Measurements from ENCODE around the gene PGLYRP4. TPM values are rescaled to one million over a fixed set of nuclear protein-coding genes. Genes with fewer than 3 reads are reported as not detected.

PGLYRP4 gene
- total RNA-seq, 1 experiment from 2014 or later = not detected

- DNase-seq (ENCODE audit: low read depth) = no peak
Measured at GRCh38 chr1:153379591-153379990, 30.9 kb upstream of the PGLYRP4 start.

DNA sequence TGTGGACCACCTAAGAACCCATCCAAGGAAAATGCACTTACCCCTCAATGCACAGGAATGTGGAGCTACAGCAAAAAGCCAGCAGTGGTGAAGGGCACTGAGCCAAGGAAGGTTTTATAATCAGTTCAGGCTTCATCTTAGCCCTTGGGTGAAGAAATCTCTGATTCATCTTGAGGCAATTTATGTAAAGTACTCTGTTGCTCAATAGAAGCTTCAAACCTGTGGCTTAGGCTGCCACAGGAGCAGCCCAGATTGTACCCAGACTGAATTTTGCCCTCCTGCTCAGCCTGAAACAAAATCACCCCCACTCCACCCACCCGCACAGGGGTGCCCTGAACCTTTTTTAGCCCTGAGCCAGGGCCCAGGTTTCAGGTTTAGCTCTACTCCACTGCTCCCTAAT, 26.9 kb upstream of the PGLYRP4 start, which contains the start of gene S100A12:
S100A12 (minus strand) TSS at position 111 of the 400 bp plus-strand sequence. CDS start 1,029 bp downstream, outside the sequence.
- peak; percentile 68 for DNase-seq (ENCODE audit: low read depth)

- DNase-seq (ENCODE audit: low read depth) = no peak
Measured at GRCh38 chr1:153374071-153374470, 25.4 kb upstream of the PGLYRP4 start.

DNA sequence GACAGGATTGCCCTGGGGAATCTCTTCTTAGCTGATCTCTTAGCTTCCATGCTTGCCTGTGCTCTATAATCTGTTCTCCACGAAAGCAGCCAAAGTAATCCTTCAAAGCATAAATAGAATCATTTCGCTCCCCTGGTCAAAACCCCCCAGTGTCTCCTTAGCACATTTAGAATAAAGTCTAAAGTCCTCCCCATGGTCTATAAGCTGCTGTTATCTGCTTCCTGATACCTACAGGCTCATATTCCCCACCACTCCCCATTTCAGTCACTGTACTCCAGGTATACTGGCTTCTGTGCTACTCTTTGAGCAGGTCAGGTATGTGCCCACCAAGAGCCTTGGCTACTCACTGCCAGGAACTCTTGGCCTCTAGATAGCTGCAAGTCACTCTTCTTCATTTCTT, 23.9 kb upstream of the PGLYRP4 start:
- DNase-seq (ENCODE audit: low read depth) = no peak

DNA sequence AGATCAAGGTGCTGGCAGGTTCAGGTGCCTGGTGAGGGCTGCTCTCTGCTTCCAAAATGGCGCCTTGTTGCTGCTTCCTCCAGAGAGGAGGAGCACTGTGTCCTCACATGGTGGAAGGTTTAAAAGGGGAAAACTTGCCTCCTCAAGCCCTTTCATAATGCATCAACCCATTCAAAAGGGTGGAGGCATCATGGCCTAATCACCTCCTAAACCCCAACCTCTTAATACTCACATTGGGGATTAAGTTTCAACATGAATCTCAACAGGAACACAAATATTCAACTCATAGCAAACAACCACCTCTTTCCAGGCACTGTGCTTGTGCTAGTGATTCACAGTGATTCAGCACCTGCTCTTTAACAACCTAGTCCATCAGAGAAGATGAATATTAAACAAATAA, 22.6 kb upstream of the PGLYRP4 start:
- DNase-seq (ENCODE audit: low read depth) = no peak

- no peak for DNase-seq (ENCODE audit: low read depth)
Measured at GRCh38 chr1:153370146-153370545, 21.5 kb upstream of the PGLYRP4 start.

GRCh38 chr1:153368495-153368894, 19.9 kb upstream of the PGLYRP4 start:
- no peak for DNase-seq (ENCODE audit: low read depth)

GRCh38 chr1:153367090-153367489, 18.4 kb upstream of the PGLYRP4 start:
- no peak for DNase-seq (ENCODE audit: low read depth)

GRCh38 chr1:153366261-153366660, 17.6 kb upstream of the PGLYRP4 start:
- no peak for DNase-seq (ENCODE audit: low read depth)

DNA sequence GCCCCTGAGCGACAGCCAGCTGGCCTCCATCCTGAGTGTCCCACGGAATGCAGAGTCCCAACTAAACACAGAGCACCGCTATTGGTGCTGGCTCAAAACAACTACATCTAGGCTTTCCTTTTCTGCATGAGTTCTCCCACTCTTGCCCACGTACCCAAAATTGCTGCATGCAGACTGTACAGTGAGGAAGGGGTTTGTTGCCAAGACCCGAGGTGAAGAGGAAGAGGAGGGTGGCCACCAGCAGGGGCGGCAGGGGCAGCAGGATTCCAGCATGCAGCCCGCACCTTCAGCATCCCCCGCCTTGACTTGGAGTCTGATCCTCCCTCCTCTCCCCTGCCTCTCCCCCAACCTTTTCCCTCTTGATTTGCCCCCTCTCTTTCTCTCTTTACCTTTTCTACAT, 17.1 kb upstream of the PGLYRP4 start:
- no peak for DNase-seq (ENCODE audit: low read depth)

DNA sequence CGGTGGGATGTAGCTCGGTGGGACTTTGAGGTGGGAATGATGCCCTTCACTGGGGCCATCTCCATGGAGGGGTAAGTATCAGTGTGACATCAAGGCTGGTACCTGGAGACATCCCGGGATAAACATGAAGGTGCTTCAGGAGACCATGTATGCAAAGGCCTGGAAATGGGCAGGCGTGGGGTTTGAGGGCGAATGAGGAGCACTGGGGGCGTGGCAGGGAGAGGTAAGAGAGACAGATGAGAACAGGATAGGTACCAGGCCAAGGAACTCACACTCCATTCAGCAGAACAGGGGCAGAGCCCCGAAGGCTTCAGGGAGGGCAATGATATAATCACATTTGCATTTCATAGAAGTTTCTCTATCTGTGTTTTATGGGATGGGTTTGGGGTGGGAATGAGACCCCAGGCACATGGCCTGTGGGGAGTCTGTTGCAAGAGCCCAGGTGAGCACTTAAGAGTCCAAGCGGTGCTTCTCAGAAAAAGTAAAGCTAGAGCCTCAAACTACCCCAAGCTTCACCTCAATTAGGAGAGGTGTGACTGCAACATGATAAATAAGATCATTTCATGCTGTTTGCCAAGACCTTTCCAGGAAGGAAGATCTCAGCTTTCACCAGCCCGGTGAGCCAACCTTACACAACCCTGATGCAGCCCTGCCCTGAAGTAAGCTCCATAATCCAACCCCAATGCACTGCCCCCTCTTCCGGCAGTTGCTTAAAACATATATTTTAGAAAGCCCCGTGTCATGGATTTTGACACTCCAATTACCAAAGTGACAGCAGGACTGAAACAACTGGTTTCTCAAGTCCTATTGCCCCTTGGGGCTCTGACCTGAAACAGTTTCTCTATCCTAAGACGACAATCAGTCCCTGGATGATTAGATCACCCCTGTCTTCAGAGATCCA, 16.4 kb upstream of the PGLYRP4 start:
- DNase-seq (ENCODE audit: low read depth) = no peak

- no peak for DNase-seq (ENCODE audit: low read depth)
Measured at GRCh38 chr1:153364156-153364555, 15.5 kb upstream of the PGLYRP4 start.

DNA sequence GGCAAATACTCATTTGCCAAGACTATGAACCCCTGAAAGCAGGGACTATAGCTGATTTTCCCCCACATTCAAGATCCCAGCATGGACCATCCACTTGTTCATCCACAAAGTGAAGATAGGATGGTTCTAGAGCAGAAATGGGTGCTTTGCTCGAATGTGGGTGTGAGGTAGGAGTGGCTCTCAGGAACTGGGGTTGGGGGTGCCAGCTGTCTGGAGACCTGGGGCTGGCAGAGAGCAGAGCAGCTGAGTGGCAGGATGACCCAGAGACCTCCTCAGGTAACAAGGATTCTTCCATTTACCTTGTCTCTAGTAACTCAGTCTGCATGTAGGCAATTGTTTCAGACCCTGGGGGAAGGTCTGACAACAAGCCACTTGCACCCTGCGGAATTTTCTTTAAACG, 15.0 kb upstream of the PGLYRP4 start:
- no peak for DNase-seq (ENCODE audit: low read depth)

DNA sequence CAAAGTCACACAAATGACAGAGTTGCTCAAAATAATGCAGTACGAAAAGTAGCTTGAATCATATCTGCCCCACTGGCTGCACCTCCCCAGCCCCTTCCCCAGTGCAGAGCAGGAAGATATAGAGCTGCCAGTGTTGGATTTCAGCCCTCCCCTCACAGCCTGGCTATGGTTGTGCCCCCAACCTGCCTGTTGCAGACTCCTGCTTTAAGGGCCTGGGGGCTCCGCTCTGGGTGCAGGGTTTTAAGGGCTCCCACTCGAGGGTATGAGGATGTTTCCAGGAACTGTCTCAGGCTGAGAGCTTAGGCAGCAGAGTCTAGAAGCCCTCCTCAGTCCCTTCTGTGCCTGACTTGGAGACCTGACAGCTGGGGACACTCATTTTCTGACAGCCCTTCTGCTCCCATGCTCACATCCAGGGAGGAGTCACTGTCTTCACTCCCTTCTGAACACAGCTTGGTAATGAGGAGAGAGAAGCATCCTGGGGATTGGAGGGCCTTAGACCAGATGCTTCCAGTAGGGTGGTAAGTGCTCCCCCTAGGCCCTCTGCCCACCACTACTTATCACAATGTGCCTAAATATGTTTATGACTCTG, 13.6 kb upstream of the PGLYRP4 start:
- DNase-seq (ENCODE audit: low read depth) = no peak

DNA sequence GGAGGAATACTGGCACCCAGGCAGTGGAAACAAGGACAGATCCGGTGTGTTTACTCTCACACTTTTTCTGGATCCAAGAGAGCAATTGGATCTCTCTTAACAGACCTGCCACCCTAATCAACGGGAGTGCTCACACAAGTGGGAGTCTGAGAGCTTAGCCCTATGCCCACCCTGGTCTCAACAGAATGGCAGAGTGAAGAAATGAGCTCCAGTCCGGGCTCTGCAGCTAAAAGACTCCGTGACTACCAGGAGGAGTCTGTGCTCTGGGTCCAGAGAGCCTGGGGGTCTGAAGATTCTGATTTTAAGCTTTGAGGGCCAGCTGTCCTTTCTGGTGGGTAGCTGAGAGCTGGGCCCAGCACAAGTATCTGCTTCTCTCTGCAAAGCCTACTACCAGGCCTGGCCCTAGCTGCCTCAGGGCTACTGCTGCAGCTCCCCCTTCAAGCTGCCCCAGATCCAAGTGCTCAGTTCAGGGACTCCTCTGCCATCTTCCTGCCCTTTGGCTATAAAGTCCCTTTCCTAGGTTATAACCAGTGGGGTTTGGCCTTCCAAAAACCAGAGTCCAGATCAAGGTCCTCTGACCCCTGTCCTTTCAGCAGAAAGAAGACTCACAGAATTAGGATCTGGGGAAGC, 13.0 kb upstream of the PGLYRP4 start:
- no peak for DNase-seq (ENCODE audit: low read depth)

DNA sequence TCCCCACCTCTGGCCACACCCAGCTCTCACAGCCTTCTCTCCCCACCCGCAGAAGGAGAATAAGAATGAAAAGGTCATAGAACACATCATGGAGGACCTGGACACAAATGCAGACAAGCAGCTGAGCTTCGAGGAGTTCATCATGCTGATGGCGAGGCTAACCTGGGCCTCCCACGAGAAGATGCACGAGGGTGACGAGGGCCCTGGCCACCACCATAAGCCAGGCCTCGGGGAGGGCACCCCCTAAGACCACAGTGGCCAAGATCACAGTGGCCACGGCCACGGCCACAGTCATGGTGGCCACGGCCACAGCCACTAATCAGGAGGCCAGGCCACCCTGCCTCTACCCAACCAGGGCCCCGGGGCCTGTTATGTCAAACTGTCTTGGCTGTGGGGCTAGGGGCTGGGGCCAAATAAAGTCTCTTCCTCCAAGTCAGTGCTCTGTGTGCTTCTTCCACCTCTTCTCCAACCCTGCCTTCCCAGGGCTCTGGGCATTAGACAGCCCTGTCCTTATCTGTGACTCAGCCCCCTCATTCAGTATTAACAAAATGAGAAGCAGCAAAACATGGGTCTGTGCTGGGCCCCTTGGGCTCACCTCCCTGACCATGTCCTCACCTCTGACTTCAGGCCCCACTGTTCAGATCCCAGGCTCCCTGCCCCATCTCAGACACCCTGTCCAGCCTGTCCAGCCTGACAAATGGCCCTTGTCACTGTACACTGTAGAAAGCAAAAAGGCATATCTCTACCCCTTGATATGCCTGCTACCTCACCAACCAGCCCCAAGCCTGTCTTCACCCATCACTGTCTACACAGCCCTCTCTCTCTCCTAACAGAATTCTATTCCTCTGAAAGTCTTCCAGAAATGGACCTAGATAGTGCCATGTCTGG, 12.2 kb upstream of the PGLYRP4 start:
- DNase-seq (ENCODE audit: low read depth) = no peak

DNA sequence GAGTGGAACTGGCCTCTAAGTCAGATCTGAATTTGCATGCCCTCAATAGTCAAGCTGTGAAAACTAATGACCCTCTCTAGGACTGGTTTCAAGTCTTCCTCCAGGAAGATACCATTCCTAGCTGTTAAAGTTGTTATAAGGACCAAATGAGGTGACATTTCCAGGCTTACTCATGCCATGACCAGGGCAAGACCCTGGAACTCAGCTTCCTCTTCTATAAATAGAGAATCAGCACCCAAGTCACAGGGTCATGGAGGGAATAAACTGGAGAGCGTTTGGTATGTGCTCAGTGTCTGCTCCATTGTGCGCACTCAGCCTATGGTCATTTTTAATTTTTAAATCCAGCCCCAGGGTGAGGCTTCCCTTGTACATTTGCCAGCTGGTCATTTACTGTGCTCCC, 11.5 kb upstream of the PGLYRP4 start:
- no peak for DNase-seq (ENCODE audit: low read depth)

DNA sequence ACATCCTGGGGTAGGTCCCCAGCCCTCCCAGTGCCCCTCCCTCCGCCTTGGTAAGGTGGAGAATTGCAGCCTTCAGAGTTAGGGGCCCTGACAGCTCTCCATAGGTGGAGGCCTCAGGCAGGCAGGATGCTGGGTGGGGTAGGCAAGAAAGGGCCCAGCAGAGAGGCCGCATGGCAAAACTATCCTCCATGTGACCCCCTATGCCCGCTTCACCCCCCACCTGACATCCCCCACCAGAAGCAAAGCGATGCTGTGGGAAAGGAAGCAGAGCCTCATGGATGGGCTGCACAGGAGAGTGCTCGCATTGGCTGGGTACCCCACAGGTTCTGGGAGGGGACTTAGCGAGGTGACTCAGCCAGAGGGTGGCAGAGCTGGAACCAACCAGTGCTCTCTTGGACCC, 10.6 kb upstream of the PGLYRP4 start:
- DNase-seq (ENCODE audit: low read depth) = no peak

GRCh38 chr1:153358691-153358975, 10.0 kb upstream of the PGLYRP4 start:
- DNase-seq (ENCODE audit: low read depth) = no peak

DNA sequence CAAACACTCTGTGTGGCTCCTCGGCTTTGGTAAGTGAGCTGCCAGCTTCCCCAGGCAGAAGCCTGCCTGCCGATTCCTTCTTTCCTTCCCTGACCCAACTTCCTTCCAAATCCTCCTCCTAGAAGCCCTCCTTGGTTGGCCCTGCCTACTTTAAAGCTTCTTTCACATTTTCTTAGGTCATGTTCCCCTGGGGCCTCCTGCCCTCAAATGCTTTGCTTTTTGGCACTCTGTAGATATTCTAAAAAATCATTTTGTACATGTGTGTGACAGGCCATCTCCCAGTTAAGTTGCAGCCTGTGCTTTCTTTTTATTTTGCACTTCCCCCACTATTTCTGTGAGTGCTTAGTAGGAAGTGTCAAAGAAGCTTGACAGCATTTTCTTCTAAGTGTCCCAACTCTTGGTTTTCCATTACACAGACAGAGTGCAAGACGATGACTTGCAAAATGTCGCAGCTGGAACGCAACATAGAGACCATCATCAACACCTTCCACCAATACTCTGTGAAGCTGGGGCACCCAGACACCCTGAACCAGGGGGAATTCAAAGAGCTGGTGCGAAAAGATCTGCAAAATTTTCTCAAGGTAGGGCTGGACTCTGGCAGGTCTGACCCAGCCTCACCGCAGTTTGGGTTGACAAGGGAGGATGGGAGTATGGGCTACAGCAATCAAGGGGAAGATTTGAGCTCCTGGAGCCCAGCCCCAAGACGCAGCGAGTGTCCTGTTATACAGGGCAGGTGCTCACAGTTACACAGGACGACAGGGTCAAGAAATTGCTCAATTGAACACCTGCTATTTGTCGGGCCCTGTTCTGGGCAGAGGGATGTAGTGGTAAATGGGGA, 9.4 kb upstream of the PGLYRP4 start, which contains the start of gene S100A9:
S100A9 (plus strand) TSS at position 2 of the 838 bp plus-strand sequence; CDS start at position 432, 430 bp downstream.
- DNase-seq (ENCODE audit: low read depth) = no peak

Measured in HT1080 (cell line).